Loucy (cell line): ENCODE results near the gene NUDT16.

ENCODE experiments used
- EZH2phosphoT487 ChIP-seq: fragments of 200-600 bp; IDR thresholded peaks from 2 replicates; pipeline ENCODE4 v1.6.1; 2018; ENCODE audit warnings: antibody characterized with exemption, mild to moderate bottlenecking, moderate library complexity, borderline replicate concordance
- TF ChIP-seq, protein P1 (sequence below): fragments of 200-600 bp; sonication (generic); conservative IDR thresholded peaks from 2 replicates; pipeline ENCODE4 v1.5.1; 2014; ENCODE audit warnings: mild to moderate bottlenecking, antibody characterized with exemption, low read length

- TF ChIP-seq, protein P1, sequence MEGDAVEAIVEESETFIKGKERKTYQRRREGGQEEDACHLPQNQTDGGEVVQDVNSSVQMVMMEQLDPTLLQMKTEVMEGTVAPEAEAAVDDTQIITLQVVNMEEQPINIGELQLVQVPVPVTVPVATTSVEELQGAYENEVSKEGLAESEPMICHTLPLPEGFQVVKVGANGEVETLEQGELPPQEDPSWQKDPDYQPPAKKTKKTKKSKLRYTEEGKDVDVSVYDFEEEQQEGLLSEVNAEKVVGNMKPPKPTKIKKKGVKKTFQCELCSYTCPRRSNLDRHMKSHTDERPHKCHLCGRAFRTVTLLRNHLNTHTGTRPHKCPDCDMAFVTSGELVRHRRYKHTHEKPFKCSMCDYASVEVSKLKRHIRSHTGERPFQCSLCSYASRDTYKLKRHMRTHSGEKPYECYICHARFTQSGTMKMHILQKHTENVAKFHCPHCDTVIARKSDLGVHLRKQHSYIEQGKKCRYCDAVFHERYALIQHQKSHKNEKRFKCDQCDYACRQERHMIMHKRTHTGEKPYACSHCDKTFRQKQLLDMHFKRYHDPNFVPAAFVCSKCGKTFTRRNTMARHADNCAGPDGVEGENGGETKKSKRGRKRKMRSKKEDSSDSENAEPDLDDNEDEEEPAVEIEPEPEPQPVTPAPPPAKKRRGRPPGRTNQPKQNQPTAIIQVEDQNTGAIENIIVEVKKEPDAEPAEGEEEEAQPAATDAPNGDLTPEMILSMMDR = no peak
- no peak for TF ChIP-seq EZH2phosphoT487
Measured at GRCh38 chr3:131403216-131403895, 21.8 kb downstream of the NUDT16 start.
